CD4-positive, alpha-beta memory T cell (primary cell): Measurements from ENCODE around the gene MCM9. TPM values are rescaled to one million over a fixed set of nuclear protein-coding genes. Genes with fewer than 3 reads are reported as not detected.
"Not testable (repeated sequence)": the region's sequence is repeated elsewhere in the genome, so short reads cannot be mapped to it uniquely, and the experiment has no call there.

Experiments used
- CTCF ChIA-PET: fragments of 350-600 bp; sonication (Branson Sonifier 250); formaldehyde crosslinking; loops from one replicate; lab custom pipeline; 2021; ENCODE audit warnings: inconsistent platforms; ENCODE audit not compliant: partially characterized antibody; lab: Charles Lee
- POLR2A ChIA-PET: fragments of 350-600 bp; sonication (Branson Sonifier 250); formaldehyde crosslinking; loops from one replicate; lab custom pipeline; 2021; ENCODE audit not compliant: partially characterized antibody; lab: Charles Lee
- DNase-seq, 5 donors: peaks; one replicate each; pipeline versions ENCODE4 v3.0.0 to v3.0.0-alpha.2; 2020 to 2022; ENCODE audit warnings: mixed read lengths in 1 of 5
- H3K27ac ChIP-seq: one replicate; pipeline ENCODE4 v1.7.0; 2013; ENCODE audit warnings: low read depth, low read length
- H3K27me3 ChIP-seq: 2 replicates; pipeline ENCODE4 v1.7.0; 2013; ENCODE audit warnings: mild to moderate bottlenecking, low read length, moderate library complexity; ENCODE audit not compliant: insufficient read depth
- H3K36me3 ChIP-seq: 2 replicates; pipeline ENCODE4 v1.7.0; 2013; ENCODE audit warnings: mild to moderate bottlenecking, low read length, moderate library complexity; ENCODE audit not compliant: insufficient read depth
- H3K4me1 ChIP-seq: 2 replicates; pipeline ENCODE4 v1.7.0; 2013; ENCODE audit warnings: mild to moderate bottlenecking, low read length, moderate library complexity; ENCODE audit not compliant: insufficient read depth
- H3K4me3 ChIP-seq, 2 donors: one replicate each; pipeline ENCODE4 v1.7.0; 2013; ENCODE audit warnings: low read length in 2 of 2, mild to moderate bottlenecking in 1 of 2
- H3K9me3 ChIP-seq, 2 donors: one replicate each; pipeline ENCODE4 v1.7.0; 2013; ENCODE audit warnings: low read length in 2 of 2, control low read depth in 1 of 2; ENCODE audit not compliant: control insufficient read depth in 1 of 2
- H3K27ac Mint-ChIP-seq, 7 donors: one replicate each; pipeline ENCODE4 v1.8.0; 2020 to 2021; ENCODE audit warnings: mixed read lengths in 7 of 7, mild to moderate bottlenecking in 6 of 7, inconsistent platforms in 3 of 7, moderate library complexity in 3 of 7
- H3K27me3 Mint-ChIP-seq, 2 donors: one replicate each; pipeline ENCODE4 v1.8.0; 2020 to 2021; ENCODE audit warnings: mixed read lengths in 2 of 2
- H3K36me3 Mint-ChIP-seq, 2 donors: one replicate each; pipeline ENCODE4 v1.8.0; 2020 to 2021; ENCODE audit warnings: mixed read lengths in 2 of 2, inconsistent platforms in 1 of 2, mild to moderate bottlenecking in 1 of 2
- H3K4me1 Mint-ChIP-seq, 4 donors: one replicate each; pipeline ENCODE4 v1.8.0; 2020 to 2021; ENCODE audit warnings: mixed read lengths in 4 of 4, mild to moderate bottlenecking in 1 of 4
- H3K4me3 Mint-ChIP-seq, 8 donors: one replicate each; pipeline ENCODE4 v1.8.0; 2020 to 2021; ENCODE audit warnings: mixed read lengths in 8 of 8, mild to moderate bottlenecking in 7 of 8, moderate library complexity in 6 of 8, inconsistent platforms in 3 of 8
- H3K9me3 Mint-ChIP-seq, 8 donors: one replicate each; pipeline ENCODE4 v1.8.0; 2020 to 2021; ENCODE audit warnings: mixed read lengths in 8 of 8, mild to moderate bottlenecking in 5 of 8, inconsistent platforms in 3 of 8, moderate library complexity in 1 of 8
- intact Hi-C: fragments of 100-400 bp; cut with micrococcal nuclease; formaldehyde crosslinking; loops from one replicate; pipeline ENCODE4 v1.15.1; 2023
- polyA plus RNA-seq, 2 donors: library from polyadenylated mRNA; unstranded; fragments of 300-500 nt; fragmentation: Illumina TruSeq; gene quantifications; one replicate each; pipeline ENCODE4 v1.2.3, GENCODE V29; 2021
- total RNA-seq, 2 experiments: library from RNA; stranded (reverse); gene quantifications; one replicate each; pipeline ENCODE4 v1.2.3, GENCODE V29; 2021

MCM9 gene
- total and polyA plus RNA-seq, 4 experiments from 2014 or later = 11.2 to 36.6 (median 24.5) TPM

- H3K27ac Mint-ChIP-seq = peak overlapping the region; percentile 74 to 89 (median 81)
- Histone ChIP-seq H3K4me3 (no peak overlapping the region), H3K27ac (peak overlapping the region; percentile 14), H3K9me3 (no peaks in the 10 kb centered on the region), H3K36me3 (no peaks in the 10 kb centered on the region), H3K4me1 (peaks cover 18% of the 10 kb centered on the region), H3K27me3 (no peaks in the 10 kb centered on the region)
- CTCF ChIA-PET = interaction anchor here (1.0 to 3.2 kb wide), 14 partner anchors 9 to 213 kb away, joined by 3 to 14 read pairs (median 4); no protein-coding TSS in a partner anchor
- H3K27me3 Mint-ChIP-seq = no peaks in the 10 kb centered on the region
- no peaks in the 10 kb centered on the region for H3K36me3 Mint-ChIP-seq
- POLR2A ChIA-PET = interaction anchor here (0.9 to 1.7 kb wide), 8 partner anchors 19 to 129 kb away, joined by 3 to 7 read pairs (median 4); partner anchors contain the start of gene CEP85L
- DNase-seq = no peak
- intact Hi-C loops = loop anchor here (5.0 kb wide), 1 partner anchor 34 kb away; no protein-coding TSS in a partner anchor
- H3K9me3 Mint-ChIP-seq = no peaks in the 10 kb centered on the region
- H3K4me1 Mint-ChIP-seq = peaks cover 11 to 31% (median 23%) of the 10 kb centered on the region in 4 donors
- peak overlapping the region in 7 of 8 donors; percentile 23 to 71 (median 42) for H3K4me3 Mint-ChIP-seq
Observed at GRCh38 chr6:118768441-118768840, 166.5 kb downstream of the MCM9 start.

GRCh38 chr6:118765316-118765715 lies 169.6 kb downstream of the MCM9 start:
- H3K9me3 Mint-ChIP-seq, CTCF ChIA-PET, H3K27me3 Mint-ChIP-seq, DNase-seq, H3K4me3 Mint-ChIP-seq, H3K36me3 ChIP-seq, H3K4me3 ChIP-seq, H3K9me3 ChIP-seq, H3K27ac ChIP-seq, POLR2A ChIA-PET, H3K27me3 ChIP-seq, H3K36me3 Mint-ChIP-seq: not testable (repeated sequence)
- peaks cover 18% of the 10 kb centered on the region for H3K4me1 ChIP-seq
- peaks cover 11 to 29% (median 23%) of the 10 kb centered on the region in 4 donors for H3K4me1 Mint-ChIP-seq
- intact Hi-C loops = loop anchor here (5.0 kb wide), 1 partner anchor 37 kb away; no protein-coding TSS in a partner anchor
- H3K27ac Mint-ChIP-seq = peak overlapping the region in 1 of 7 donors; percentile 10

GRCh38 chr6:118764766-118765165 lies 170.2 kb downstream of the MCM9 start:
- ChIA-PET POLR2A (no interaction called here), CTCF (no interaction called here)
- intact Hi-C loops = loop anchor here (5.0 kb wide), 1 partner anchor 38 kb away; no protein-coding TSS in a partner anchor
- H3K4me3 ChIP-seq = no peak overlapping the region
- Mint-ChIP-seq H3K27me3 (peaks cover 1 to 2% of the 10 kb centered on the region in 2 donors), H3K9me3 (no peaks in the 10 kb centered on the region), H3K36me3 (no peaks in the 10 kb centered on the region), H3K4me3 (no peak overlapping the region), H3K4me1 (peaks cover 8 to 24% (median 19%) of the 10 kb centered on the region in 4 donors), H3K27ac (no peak overlapping the region)
- no peaks in the 10 kb centered on the region for H3K9me3 ChIP-seq
- peaks cover 18% of the 10 kb centered on the region for H3K4me1 ChIP-seq
- H3K27ac ChIP-seq = no peak overlapping the region
- no peak for DNase-seq
- H3K36me3 ChIP-seq = no peaks in the 10 kb centered on the region
- H3K27me3 ChIP-seq = no peaks in the 10 kb centered on the region

Other genes with a start within 250 kb of the MCM9 start
- gene ASF1A, start 41.0 kb downstream of the MCM9 start, total RNA-seq = 10 to 100 TPM; 64.0 to 66.6 TPM
- 10 to 100 TPM; 65.8 to 78.5 TPM for gene ASF1A, start 41.0 kb downstream of the MCM9 start, polyA plus RNA-seq
- gene FAM184A, start 143.5 kb upstream of the MCM9 start, total RNA-seq = 1 to 10 TPM; 5.6 to 6.1 TPM
- gene FAM184A, start 143.5 kb upstream of the MCM9 start, polyA plus RNA-seq = 1 to 10 TPM in 1 of 2 donors, under 1 TPM in 1; 0.54 to 1.5 TPM